Measurements from ENCODE around the gene PRELP.
A peak's percentile ranks its signal among the peaks of the same experiment; 100 is the strongest.
"Not testable (repeated sequence)": the region's sequence is repeated elsewhere in the genome, so short reads cannot be mapped to it uniquely, and the experiment has no call there.

Gene PRELP

GRCh38 chr1:203509135-203509534, 33.5 kb downstream of the PRELP start:
- DNase-seq: no peak

- DNase-seq: no peak
Observed at GRCh38 chr1:203511513-203511912, 35.9 kb downstream of the PRELP start.

GRCh38 chr1:203511930-203512329, 36.3 kb downstream of the PRELP start:
- no peak for DNase-seq

- no peak for DNase-seq
Observed at GRCh38 chr1:203512517-203512847, 36.9 kb downstream of the PRELP start.

GRCh38 chr1:203512848-203513584, 37.4 kb downstream of the PRELP start:
- DNase-seq: no peak

- DNase-seq: no peak
Observed at GRCh38 chr1:203513585-203514031, 38.0 kb downstream of the PRELP start.

- DNase-seq: no peak
Observed at GRCh38 chr1:203516184-203516583, 40.6 kb downstream of the PRELP start.

GRCh38 chr1:203516906-203517305, 41.3 kb downstream of the PRELP start:
- no peak for DNase-seq

- no peak for DNase-seq
Observed at GRCh38 chr1:203517426-203518110, 42.0 kb downstream of the PRELP start.

GRCh38 chr1:203518139-203518538, 42.5 kb downstream of the PRELP start:
- not testable (repeated sequence) for DNase-seq

GRCh38 chr1:203518541-203518940, 42.9 kb downstream of the PRELP start:
- no peak for DNase-seq

- DNase-seq: no peak
Observed at GRCh38 chr1:203519053-203519840, 43.6 kb downstream of the PRELP start.

- no peak for DNase-seq
Observed at GRCh38 chr1:203519896-203520295, 44.3 kb downstream of the PRELP start.

GRCh38 chr1:203520315-203520714, 44.7 kb downstream of the PRELP start:
- no peak for DNase-seq

- DNase-seq: peak; percentile 65
Observed at GRCh38 chr1:203521074-203521794, 45.6 kb downstream of the PRELP start.

- DNase-seq: peak; percentile 91
Observed at GRCh38 chr1:203521812-203522211, 46.2 kb downstream of the PRELP start.

- DNase-seq: peak; percentile 91
Observed at GRCh38 chr1:203522237-203522636, 46.6 kb downstream of the PRELP start.

- no peak for DNase-seq
Observed at GRCh38 chr1:203523667-203524066, 48.1 kb downstream of the PRELP start.

- no peak for DNase-seq
Observed at GRCh38 chr1:203524152-203524551, 48.5 kb downstream of the PRELP start.

- no peak for DNase-seq
Observed at GRCh38 chr1:203524824-203525223, 49.2 kb downstream of the PRELP start.

- DNase-seq: no peak
Observed at GRCh38 chr1:203525685-203526084, 50.1 kb downstream of the PRELP start.

- no peak for DNase-seq
Observed at GRCh38 chr1:203526130-203526529, 50.5 kb downstream of the PRELP start.

- no peak for DNase-seq
Observed at GRCh38 chr1:203526572-203526971, 51.0 kb downstream of the PRELP start.
